Measurements from ENCODE around the gene RBM44.

The RBM44 gene

DNA sequence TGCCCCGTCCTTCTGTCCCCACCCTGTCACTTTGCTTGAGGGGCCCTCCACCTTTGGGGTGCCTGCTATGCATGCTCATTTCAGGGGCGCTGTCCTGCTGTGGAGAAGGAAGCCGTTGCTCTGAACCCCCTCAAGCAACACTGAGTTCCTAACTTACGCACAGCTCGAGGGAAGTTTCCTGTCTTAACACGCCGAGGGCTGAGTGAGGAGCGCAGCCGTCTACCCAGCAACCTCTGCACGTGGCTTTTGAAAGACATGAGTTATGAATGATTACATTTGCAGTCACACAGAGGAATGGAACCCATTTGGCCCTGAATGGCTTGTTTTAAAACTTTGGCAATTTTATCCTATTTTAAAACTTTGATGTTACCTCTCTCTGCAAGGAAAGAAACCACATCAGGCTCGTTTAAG, 74.8 kb downstream of the RBM44 start:
- Histone ChIP-seq H3K36me3 (ENCODE audit: insufficient read depth, low read length) (no peaks in the 10 kb centered on the region), H3K27me3 (ENCODE audit: insufficient read depth, low read length) (no peaks in the 10 kb centered on the region), H3K4me1 (ENCODE audit: insufficient read depth, low read length) (no peaks in the 10 kb centered on the region), H3K9me3 (ENCODE audit: insufficient read depth, low read depth, low read length) (no peaks in the 10 kb centered on the region), H3K9ac (ENCODE audit: low read depth, low read length) (no peak overlapping the region), H3K4me3 (ENCODE audit: low read length) (no peak overlapping the region), H3K27ac (ENCODE audit: low read depth, low read length) (no peak overlapping the region)
- WGBS: 94% methylated on average over 11 of the region's 11 CpGs

DNA sequence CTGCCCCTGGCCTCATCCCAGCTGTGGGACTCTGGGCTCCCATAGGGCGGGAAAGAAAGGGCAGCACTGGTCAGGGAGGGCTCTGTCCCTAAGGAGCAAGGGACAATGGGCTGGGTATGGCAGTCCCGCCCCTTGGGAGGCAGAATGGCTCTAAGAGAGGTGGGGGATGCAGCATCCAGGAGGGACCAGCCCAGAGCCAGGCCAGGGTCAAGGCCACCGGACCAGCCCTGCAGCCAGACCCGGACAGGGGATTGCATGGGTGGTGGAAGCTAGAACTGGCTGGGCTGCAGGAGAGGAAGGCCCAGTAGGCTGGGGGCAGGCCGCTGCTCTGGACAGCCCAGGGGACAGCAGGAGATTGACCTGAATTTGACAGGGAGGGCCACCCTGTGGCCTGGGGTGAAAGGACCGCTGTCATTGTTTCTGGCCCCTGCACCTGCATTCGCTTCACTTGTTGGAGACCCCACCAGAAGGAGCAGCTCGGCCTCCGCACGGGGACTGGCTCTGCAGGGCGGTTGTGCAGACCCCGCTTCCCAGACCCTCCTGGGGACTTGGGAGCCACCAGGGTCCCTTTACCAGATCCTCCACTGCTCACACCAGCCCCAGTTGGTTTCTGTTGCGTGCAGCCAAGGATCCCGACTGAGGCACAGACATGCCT, 75.4 kb downstream of the RBM44 start:
- H3K27me3 ChIP-seq (ENCODE audit: insufficient read depth, low read length): no peaks in the 10 kb centered on the region
- H3K9ac ChIP-seq (ENCODE audit: low read depth, low read length): no peak overlapping the region
- WGBS: 93% methylated on average over 14 of the region's 14 CpGs
- H3K4me3 ChIP-seq (ENCODE audit: low read length): no peak overlapping the region
- no peak overlapping the region for H3K27ac ChIP-seq (ENCODE audit: low read depth, low read length)
- H3K36me3 ChIP-seq (ENCODE audit: insufficient read depth, low read length): no peaks in the 10 kb centered on the region
- peaks cover 4% of the 10 kb centered on the region; the same call in 1 of the 2 replicates for H3K4me1 ChIP-seq (ENCODE audit: insufficient read depth, low read length)
- no peaks in the 10 kb centered on the region for H3K9me3 ChIP-seq (ENCODE audit: insufficient read depth, low read depth, low read length)

DNA sequence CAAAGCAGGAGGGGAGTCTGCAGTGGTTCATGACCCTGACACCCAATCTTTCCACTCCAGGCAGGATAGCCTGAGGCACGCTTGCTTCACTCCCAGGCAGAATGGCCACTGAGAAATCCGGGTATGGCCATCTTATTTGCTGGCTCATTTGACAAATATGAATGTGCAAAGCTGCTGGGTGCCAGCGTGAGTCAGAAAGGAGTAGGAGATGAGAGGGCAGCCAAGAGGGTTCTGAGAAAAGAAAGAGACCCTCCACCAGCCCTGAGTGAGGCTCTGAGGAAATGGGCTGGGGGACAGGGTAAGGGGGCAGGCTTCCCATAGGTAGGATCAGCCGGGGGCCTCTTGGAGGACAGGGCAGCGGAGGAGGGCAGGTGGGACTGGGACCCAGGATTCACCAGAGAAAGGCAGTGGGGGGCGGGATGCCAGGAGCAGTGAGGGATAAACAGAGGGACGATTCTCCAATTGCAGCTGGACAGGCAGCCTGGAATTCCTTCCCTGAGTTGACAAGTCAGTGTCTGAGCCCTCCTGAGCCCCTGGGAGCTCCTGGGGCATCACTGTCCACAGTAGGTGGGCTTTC, 76.1 kb downstream of the RBM44 start:
- WGBS: 86% methylated on average over 7 of the region's 7 CpGs

DNA sequence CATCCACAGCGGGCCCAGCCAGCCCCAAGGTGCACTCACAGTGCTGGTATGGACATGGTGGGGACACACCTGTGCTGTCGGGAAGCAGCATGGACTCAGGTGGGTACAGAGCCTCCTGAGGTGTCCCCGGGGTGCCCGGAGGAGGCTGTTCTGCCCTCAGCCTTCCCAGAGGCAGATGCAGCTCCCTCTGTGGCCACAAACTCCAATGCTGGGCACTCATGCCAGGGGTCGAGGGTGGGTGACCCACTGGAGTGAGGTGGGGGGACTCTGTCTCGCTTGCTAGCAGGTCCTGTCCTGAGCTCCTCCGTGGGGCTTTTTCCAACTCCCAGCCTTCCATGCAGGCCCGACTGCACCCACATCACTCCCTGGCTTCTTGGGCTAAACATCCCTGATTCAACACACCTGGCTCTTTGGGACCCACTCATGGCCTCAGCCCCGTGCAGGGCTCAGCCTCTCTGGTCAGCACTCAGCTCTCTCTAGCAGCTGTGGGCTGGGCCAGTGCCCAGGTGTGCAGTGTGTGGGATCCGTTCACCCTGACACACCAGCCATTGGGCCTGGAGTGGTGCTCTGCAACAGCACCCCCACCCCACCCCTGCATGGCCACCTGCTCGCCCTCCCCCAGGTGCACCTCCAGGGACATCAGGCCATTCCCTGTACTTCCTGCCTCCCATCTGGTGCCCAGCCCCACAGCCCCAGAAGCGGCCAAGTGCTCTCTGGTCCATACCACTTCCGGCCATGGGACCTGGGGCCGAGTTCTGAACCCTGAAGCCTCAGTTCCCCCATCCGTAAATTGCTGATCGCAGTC, 76.9 kb downstream of the RBM44 start:
- Histone ChIP-seq H3K4me1 (ENCODE audit: insufficient read depth, low read length) (peaks cover 7% of the 10 kb centered on the region; the same call in 1 of the 2 replicates), H3K36me3 (ENCODE audit: insufficient read depth, low read length) (no peaks in the 10 kb centered on the region), H3K27ac (ENCODE audit: low read depth, low read length) (no peak overlapping the region), H3K9ac (ENCODE audit: low read depth, low read length) (no peak overlapping the region), H3K4me3 (ENCODE audit: low read length) (no peak overlapping the region), H3K9me3 (ENCODE audit: insufficient read depth, low read depth, low read length) (no peaks in the 10 kb centered on the region), H3K27me3 (ENCODE audit: insufficient read depth, low read length) (no peaks in the 10 kb centered on the region)
- 84% methylated on average over 16 of the region's 16 CpGs for WGBS

More for the DNA sequence above, 76.1 kb downstream of the RBM44 start:
- H3K4me1 ChIP-seq (ENCODE audit: insufficient read depth, low read length): peaks cover 7% of the 10 kb centered on the region; the same call in 1 of the 2 replicates
- H3K27me3 ChIP-seq (ENCODE audit: insufficient read depth, low read length): no peaks in the 10 kb centered on the region
- H3K36me3 ChIP-seq (ENCODE audit: insufficient read depth, low read length): no peaks in the 10 kb centered on the region
- H3K4me3 ChIP-seq (ENCODE audit: low read length): no peak overlapping the region
- H3K27ac ChIP-seq (ENCODE audit: low read depth, low read length): no peak overlapping the region
- H3K9ac ChIP-seq (ENCODE audit: low read depth, low read length): no peak overlapping the region
- no peaks in the 10 kb centered on the region for H3K9me3 ChIP-seq (ENCODE audit: insufficient read depth, low read depth, low read length)

DNA sequence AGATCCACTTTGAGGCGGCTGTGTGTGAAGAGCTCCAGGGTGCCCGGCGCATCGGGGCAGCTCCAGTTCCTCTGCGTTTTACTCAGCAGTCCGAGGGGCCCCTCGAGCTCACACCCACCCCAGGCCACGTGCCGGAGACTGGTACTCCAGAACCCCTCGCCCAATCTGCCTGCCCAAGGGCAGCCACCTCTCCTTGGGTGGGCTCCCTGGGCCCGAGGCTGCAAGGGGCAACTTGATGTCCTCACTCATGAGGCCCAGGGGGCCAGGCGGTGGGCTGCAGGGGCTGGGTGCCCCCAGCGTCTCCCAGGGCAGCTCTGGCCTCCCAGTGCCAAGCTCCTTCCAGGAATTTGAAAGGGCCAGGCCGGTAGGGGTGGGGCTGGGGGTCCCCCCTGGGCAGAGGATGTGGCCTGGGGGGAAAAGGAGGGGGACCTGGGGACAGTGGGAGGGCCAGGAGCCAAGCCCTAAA, 77.5 kb downstream of the RBM44 start:
- H3K27me3 ChIP-seq (ENCODE audit: insufficient read depth, low read length): no peaks in the 10 kb centered on the region
- H3K9me3 ChIP-seq (ENCODE audit: insufficient read depth, low read depth, low read length): no peaks in the 10 kb centered on the region
- 86% methylated on average over 14 of the region's 14 CpGs for WGBS
- no peak overlapping the region for H3K4me3 ChIP-seq (ENCODE audit: low read length)
- no peak overlapping the region for H3K27ac ChIP-seq (ENCODE audit: low read depth, low read length)
- H3K36me3 ChIP-seq (ENCODE audit: insufficient read depth, low read length): no peaks in the 10 kb centered on the region
- H3K4me1 ChIP-seq (ENCODE audit: insufficient read depth, low read length): peaks cover 7% of the 10 kb centered on the region; the same call in 1 of the 2 replicates
- H3K9ac ChIP-seq (ENCODE audit: low read depth, low read length): no peak overlapping the region

DNA sequence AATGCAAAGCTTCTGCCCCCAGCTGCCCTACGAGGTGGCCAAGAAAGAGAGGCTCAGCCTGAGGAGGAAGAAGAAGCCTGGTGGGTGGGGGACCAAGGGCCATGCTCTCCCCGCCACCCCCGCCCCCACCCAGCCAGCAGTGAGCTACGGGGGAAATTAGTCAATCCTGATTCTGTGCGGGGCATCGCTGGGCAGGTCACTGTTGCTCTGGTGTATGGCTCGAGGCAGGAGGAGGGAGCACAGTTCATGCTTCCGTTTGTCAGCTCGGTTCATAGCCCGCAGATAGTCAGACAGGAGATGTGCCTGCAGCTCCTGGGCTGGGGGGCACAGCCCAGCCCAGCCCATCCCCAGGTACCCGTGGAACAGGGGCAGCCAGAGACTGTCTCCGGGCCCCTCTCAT, 78.0 kb downstream of the RBM44 start:
- H3K9ac ChIP-seq (ENCODE audit: low read depth, low read length): no peak overlapping the region
- WGBS: 85% methylated on average over 12 of the region's 12 CpGs
- no peaks in the 10 kb centered on the region for H3K27me3 ChIP-seq (ENCODE audit: insufficient read depth, low read length)
- H3K4me1 ChIP-seq (ENCODE audit: insufficient read depth, low read length): peaks cover 7% of the 10 kb centered on the region; the same call in 1 of the 2 replicates
- H3K36me3 ChIP-seq (ENCODE audit: insufficient read depth, low read length): no peaks in the 10 kb centered on the region
- H3K4me3 ChIP-seq (ENCODE audit: low read length): no peak overlapping the region
- no peak overlapping the region for H3K27ac ChIP-seq (ENCODE audit: low read depth, low read length)
- no peaks in the 10 kb centered on the region for H3K9me3 ChIP-seq (ENCODE audit: insufficient read depth, low read depth, low read length)

DNA sequence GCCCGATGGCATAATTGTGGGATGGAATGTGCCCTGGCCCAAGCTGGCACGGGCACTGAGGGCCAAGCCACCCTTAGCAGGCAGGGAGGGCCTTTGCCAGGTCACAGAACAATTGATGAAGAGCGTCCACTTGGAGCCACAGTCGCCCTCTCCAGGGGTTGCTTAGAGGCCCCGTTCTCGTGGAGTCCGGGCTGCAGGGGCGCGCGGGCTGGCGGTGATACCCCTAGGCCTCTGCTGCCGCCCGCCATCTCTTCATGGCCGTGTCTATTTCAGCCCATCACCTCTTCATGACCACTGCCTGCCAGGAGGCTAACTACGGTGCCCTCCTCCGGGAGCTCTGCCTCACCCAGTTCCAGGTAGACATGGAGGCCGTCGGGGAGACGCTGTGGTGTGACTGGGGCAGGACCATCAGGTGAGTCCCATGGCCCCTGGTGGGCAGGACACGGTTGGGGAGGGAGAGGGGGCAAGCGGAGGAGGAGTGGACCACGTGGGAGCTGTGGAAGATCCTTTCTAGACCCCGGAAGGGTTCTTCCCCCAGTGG, 78.4 kb downstream of the RBM44 start:
- H3K27ac ChIP-seq (ENCODE audit: low read depth, low read length): no peak overlapping the region

DNA sequence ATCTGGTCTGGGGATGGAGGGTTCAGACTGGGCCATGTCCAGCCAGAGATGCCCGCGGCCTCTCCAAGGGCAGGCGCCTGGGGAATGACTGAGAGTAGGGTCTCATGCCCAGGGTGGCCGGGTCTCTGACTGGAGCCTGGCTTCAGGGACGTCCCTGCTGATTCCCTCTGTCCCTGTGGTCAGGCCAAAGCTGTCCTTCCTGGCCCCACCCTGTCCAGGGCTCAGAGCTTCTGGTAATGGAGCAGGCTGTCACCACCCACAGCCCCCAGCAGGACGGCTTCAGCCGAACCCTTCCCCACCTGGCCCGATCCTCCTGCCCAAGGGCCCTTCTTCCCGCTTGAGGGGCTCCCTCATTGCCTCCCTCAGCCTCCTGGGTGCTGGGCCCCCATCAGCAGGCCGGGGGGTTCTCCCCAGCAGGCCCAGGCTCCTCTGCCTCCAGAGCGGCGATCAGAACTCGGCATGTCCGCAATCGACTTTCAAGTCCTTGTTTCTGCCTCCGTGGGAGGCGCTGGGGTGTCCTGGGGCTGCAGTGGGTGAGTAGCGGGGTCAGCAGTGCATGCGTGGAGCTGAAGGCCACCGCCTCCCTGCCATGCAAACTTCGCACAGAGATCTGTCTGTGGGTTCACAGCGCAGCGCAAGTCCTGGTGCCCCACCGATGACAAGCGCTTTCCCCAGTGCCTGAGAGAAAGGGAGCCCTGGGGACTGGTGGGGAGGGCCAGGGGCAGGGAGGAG, 79.2 kb downstream of the RBM44 start:
- Histone ChIP-seq H3K27me3 (ENCODE audit: insufficient read depth, low read length) (no peaks in the 10 kb centered on the region), H3K4me3 (ENCODE audit: low read length) (no peak overlapping the region), H3K9ac (ENCODE audit: low read depth, low read length) (no peak overlapping the region), H3K4me1 (ENCODE audit: insufficient read depth, low read length) (peaks cover 7% of the 10 kb centered on the region; the same call in 1 of the 2 replicates), H3K36me3 (ENCODE audit: insufficient read depth, low read length) (no peaks in the 10 kb centered on the region), H3K9me3 (ENCODE audit: insufficient read depth, low read depth, low read length) (no peaks in the 10 kb centered on the region), H3K27ac (ENCODE audit: low read depth, low read length) (no peak overlapping the region)
- 93% methylated on average over 25 of the region's 25 CpGs for WGBS

More for the DNA sequence above, 78.4 kb downstream of the RBM44 start:
- WGBS: 94% methylated on average over 23 of the region's 23 CpGs
- no peaks in the 10 kb centered on the region for H3K27me3 ChIP-seq (ENCODE audit: insufficient read depth, low read length)
- no peak overlapping the region for H3K4me3 ChIP-seq (ENCODE audit: low read length)
- H3K4me1 ChIP-seq (ENCODE audit: insufficient read depth, low read length): peaks cover 7% of the 10 kb centered on the region; the same call in 1 of the 2 replicates
- no peak overlapping the region for H3K9ac ChIP-seq (ENCODE audit: low read depth, low read length)
- H3K36me3 ChIP-seq (ENCODE audit: insufficient read depth, low read length): no peaks in the 10 kb centered on the region
- H3K9me3 ChIP-seq (ENCODE audit: insufficient read depth, low read depth, low read length): no peaks in the 10 kb centered on the region

DNA sequence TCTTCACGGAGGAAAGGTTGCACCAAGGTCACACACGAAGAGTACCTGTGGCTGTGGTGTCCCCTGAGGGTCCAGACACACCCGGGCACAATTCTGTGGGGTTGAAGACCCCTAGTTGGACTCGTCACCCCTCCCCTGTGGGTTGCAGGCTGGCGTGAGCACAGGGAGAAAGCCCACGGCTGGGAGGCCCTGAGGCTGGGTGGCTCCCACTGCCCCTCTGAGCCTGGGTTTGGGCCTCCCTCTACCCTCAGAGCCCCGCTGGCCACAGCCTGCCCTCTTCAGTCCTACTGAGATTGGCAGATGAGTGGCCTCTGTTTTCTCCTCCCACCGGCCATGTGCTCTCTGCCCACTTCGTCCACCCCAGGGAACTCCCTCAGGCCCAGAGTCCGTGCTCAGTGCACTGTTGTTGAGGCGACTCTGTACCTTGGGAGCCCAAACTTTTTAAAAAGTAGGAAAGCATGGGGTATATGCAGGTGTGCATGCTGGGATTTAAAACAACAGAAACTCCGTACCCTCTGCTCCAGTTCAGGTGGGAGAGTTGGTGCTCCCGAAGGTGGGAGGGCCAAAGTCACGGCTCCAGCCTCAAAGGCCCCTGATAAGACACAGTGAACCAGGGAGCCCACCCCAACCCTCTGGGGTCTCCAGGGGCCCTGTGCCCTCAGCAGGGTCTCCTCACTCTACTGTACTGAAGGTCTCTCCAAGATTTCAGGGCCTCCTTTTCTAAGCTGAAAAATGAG, 79.9 kb downstream of the RBM44 start:
- Histone ChIP-seq H3K9me3 (ENCODE audit: insufficient read depth, low read depth, low read length) (no peaks in the 10 kb centered on the region), H3K27me3 (ENCODE audit: insufficient read depth, low read length) (no peaks in the 10 kb centered on the region), H3K9ac (ENCODE audit: low read depth, low read length) (no peak overlapping the region), H3K4me3 (ENCODE audit: low read length) (no peak overlapping the region), H3K4me1 (ENCODE audit: insufficient read depth, low read length) (peaks cover 7% of the 10 kb centered on the region; the same call in 1 of the 2 replicates), H3K36me3 (ENCODE audit: insufficient read depth, low read length) (no peaks in the 10 kb centered on the region), H3K27ac (ENCODE audit: low read depth, low read length) (no peak overlapping the region)
- 86% methylated on average over 14 of the region's 14 CpGs for WGBS

DNA sequence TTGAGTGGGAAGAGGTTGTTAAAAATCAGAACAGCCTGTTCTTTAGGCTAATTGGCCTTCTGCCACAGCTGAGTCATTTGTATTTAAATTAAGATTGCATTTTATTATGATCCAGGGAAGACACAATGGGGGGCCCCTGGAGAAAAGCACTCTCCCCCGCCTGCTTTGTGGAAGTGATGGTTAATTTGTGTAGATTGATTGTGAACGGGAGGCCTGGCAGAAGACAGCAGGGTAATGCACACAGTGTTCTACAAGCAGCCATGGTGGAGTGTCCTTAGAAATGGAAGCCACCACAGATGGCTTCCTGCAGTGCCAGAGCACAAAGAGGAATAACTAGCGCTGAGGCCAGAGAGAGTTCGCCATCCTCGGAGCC, 80.5 kb downstream of the RBM44 start:
- H3K27ac ChIP-seq (ENCODE audit: low read depth, low read length): no peak overlapping the region

More for the DNA sequence above, 80.5 kb downstream of the RBM44 start:
- Histone ChIP-seq H3K9ac (ENCODE audit: low read depth, low read length) (no peak overlapping the region), H3K4me3 (ENCODE audit: low read length) (no peak overlapping the region), H3K36me3 (ENCODE audit: insufficient read depth, low read length) (no peaks in the 10 kb centered on the region), H3K4me1 (ENCODE audit: insufficient read depth, low read length) (peaks cover 7% of the 10 kb centered on the region; the same call in 1 of the 2 replicates), H3K27me3 (ENCODE audit: insufficient read depth, low read length) (no peaks in the 10 kb centered on the region), H3K9me3 (ENCODE audit: insufficient read depth, low read depth, low read length) (no peaks in the 10 kb centered on the region)
- WGBS: 78% methylated on average over 5 of the region's 5 CpGs
